Measurements from ENCODE around the gene FAM193B. TPM values are rescaled to one million over a fixed set of nuclear protein-coding genes. Genes with fewer than 3 reads are reported as not detected.

FAM193B gene
- total and polyA plus RNA-seq, 5 donors: 24.9 to 41.8 (median 29.5) TPM

GRCh38 chr5:177511796-177512675 lies 42.3 kb downstream of the FAM193B start:
- H3K27me3 ChIP-seq (ENCODE audit: control insufficient read depth, insufficient read depth): no peaks in the 10 kb centered on the region
- H3K4me1 ChIP-seq (ENCODE audit: control insufficient read depth, insufficient read depth, low read length): peaks cover 3% of the 10 kb centered on the region
- no peak for ATAC-seq
- 93% methylated on average over 34 of the region's 34 CpGs for whole genome bisulfite sequencing
- no peaks in the 10 kb centered on the region for H3K9me3 ChIP-seq (ENCODE audit: control insufficient read depth, low read length)
- intact Hi-C loops (cut with DNase I): no loop called here
- peak in 2 of 3 donors; percentile 41 to 51 for DNase-seq
- H3K27ac ChIP-seq (ENCODE audit: low read length): no peak overlapping the region
- no peak overlapping the region for H3K4me3 ChIP-seq (ENCODE audit: low read length)

- Histone ChIP-seq H3K4me1 (ENCODE audit: control insufficient read depth, insufficient read depth, low read length) (peaks cover 3% of the 10 kb centered on the region), H3K4me3 (ENCODE audit: low read length) (no peak overlapping the region), H3K27ac (ENCODE audit: low read length) (no peak overlapping the region), H3K9me3 (ENCODE audit: control insufficient read depth, low read length) (no peaks in the 10 kb centered on the region), H3K27me3 (ENCODE audit: control insufficient read depth, insufficient read depth) (no peaks in the 10 kb centered on the region)
- DNase-seq (peak in 2 of 3 donors; percentile 19 to 30), ATAC-seq (no peak)
- intact Hi-C loops (cut with DNase I): no loop called here
- 82% methylated on average over 5 of the region's 5 CpGs for WGBS
Observed at GRCh38 chr5:177511181-177511580, 43.2 kb downstream of the FAM193B start.

GRCh38 chr5:177510567-177511053 lies 43.8 kb downstream of the FAM193B start:
- Histone ChIP-seq H3K4me1 (ENCODE audit: control insufficient read depth, insufficient read depth, low read length) (peaks cover under 1% of the 10 kb centered on the region), H3K9me3 (ENCODE audit: control insufficient read depth, low read length) (no peaks in the 10 kb centered on the region), H3K27ac (ENCODE audit: low read length) (no peak overlapping the region), H3K27me3 (ENCODE audit: control insufficient read depth, insufficient read depth) (no peaks in the 10 kb centered on the region), H3K4me3 (ENCODE audit: low read length) (no peak overlapping the region)
- ATAC-seq (no peak), DNase-seq (peak in 2 of 3 donors; percentile 43 to 44)
- intact Hi-C loops (cut with DNase I): no loop called here
- WGBS: 82% methylated on average over 15 of the region's 15 CpGs

GRCh38 chr5:177509991-177510566 lies 44.3 kb downstream of the FAM193B start:
- Histone ChIP-seq H3K9me3 (ENCODE audit: control insufficient read depth, low read length) (no peaks in the 10 kb centered on the region), H3K27ac (ENCODE audit: low read length) (no peak overlapping the region), H3K27me3 (ENCODE audit: control insufficient read depth, insufficient read depth) (no peaks in the 10 kb centered on the region), H3K4me3 (ENCODE audit: low read length) (no peak overlapping the region), H3K4me1 (ENCODE audit: control insufficient read depth, insufficient read depth, low read length) (no peaks in the 10 kb centered on the region)
- WGBS: 70% methylated on average over 11 of the region's 11 CpGs
- intact Hi-C loops (cut with DNase I): loop anchor here in 1 of 4 donors (10.0 kb wide), 1 partner anchor 195 kb away; the partner anchor contains the start of gene MXD3
- DNase-seq: peak in 2 of 3 donors; percentile 35 to 41
- ATAC-seq: peak in 1 of 2 donors; percentile 5

GRCh38 chr5:177509381-177509951 lies 44.9 kb downstream of the FAM193B start, which contains the start of gene DOK3:
DOK3 (minus strand) TSS chr5:177509826; CDS start chr5:177509540, 286 bp downstream.
- peak in 2 of 3 donors; percentile 77 to 84 for DNase-seq
- Histone ChIP-seq H3K27me3 (ENCODE audit: control insufficient read depth, insufficient read depth) (no peaks in the 10 kb centered on the region), H3K4me1 (ENCODE audit: control insufficient read depth, insufficient read depth, low read length) (no peaks in the 10 kb centered on the region), H3K9me3 (ENCODE audit: control insufficient read depth, low read length) (no peaks in the 10 kb centered on the region), H3K4me3 (ENCODE audit: low read length) (no peak within 1 kb of the TSS), H3K27ac (ENCODE audit: low read length) (no peak within 1 kb of the TSS)
- intact Hi-C loops (cut with DNase I): loop anchor here in 1 of 4 donors (10.0 kb wide), 1 partner anchor 195 kb away; the partner anchor contains the start of gene MXD3
- 28% methylated on average over 20 of the region's 20 CpGs for WGBS
- peak; percentile 26 to 34 for ATAC-seq

GRCh38 chr5:177508837-177509236 lies 45.5 kb downstream of the FAM193B start:
- H3K9me3 ChIP-seq (ENCODE audit: control insufficient read depth, low read length): no peaks in the 10 kb centered on the region
- H3K27me3 ChIP-seq (ENCODE audit: control insufficient read depth, insufficient read depth): no peaks in the 10 kb centered on the region
- no peaks in the 10 kb centered on the region for H3K4me1 ChIP-seq (ENCODE audit: control insufficient read depth, insufficient read depth, low read length)
- no peak overlapping the region for H3K27ac ChIP-seq (ENCODE audit: low read length)
- DNase-seq: peak; percentile 15 to 43 (median 30)
- ATAC-seq: no peak
- H3K4me3 ChIP-seq (ENCODE audit: low read length): no peak overlapping the region
- intact Hi-C loops (cut with DNase I): loop anchor here in 1 of 4 donors (10.0 kb wide), 1 partner anchor 194 kb away; the partner anchor contains the start of gene MXD3
- 42% methylated on average over 8 of the region's 8 CpGs for WGBS

GRCh38 chr5:177508221-177508611 lies 46.1 kb downstream of the FAM193B start:
- 88% methylated on average over 26 of the region's 26 CpGs for WGBS
- Histone ChIP-seq H3K27ac (ENCODE audit: low read length) (no peak overlapping the region), H3K9me3 (ENCODE audit: control insufficient read depth, low read length) (no peaks in the 10 kb centered on the region), H3K27me3 (ENCODE audit: control insufficient read depth, insufficient read depth) (no peaks in the 10 kb centered on the region), H3K4me3 (ENCODE audit: low read length) (no peak overlapping the region), H3K4me1 (ENCODE audit: control insufficient read depth, insufficient read depth, low read length) (no peaks in the 10 kb centered on the region)
- DNase-seq (peak; percentile 27 to 72 (median 45)), ATAC-seq (no peak)
- intact Hi-C loops (cut with DNase I): loop anchor here in 1 of 4 donors (10.0 kb wide), 1 partner anchor 193 kb away; the partner anchor contains the start of gene MXD3

GRCh38 chr5:177507596-177508220 lies 46.7 kb downstream of the FAM193B start:
- intact Hi-C loops (cut with DNase I): loop anchor here in 1 of 4 donors (10.0 kb wide), 1 partner anchor 193 kb away; the partner anchor contains the start of gene MXD3
- Histone ChIP-seq H3K27ac (ENCODE audit: low read length) (no peak overlapping the region), H3K4me3 (ENCODE audit: low read length) (no peak overlapping the region), H3K9me3 (ENCODE audit: control insufficient read depth, low read length) (no peaks in the 10 kb centered on the region), H3K27me3 (ENCODE audit: control insufficient read depth, insufficient read depth) (no peaks in the 10 kb centered on the region), H3K4me1 (ENCODE audit: control insufficient read depth, insufficient read depth, low read length) (no peaks in the 10 kb centered on the region)
- ATAC-seq (no peak), DNase-seq (peak in 2 of 3 donors; percentile 13 to 46)
- WGBS: 84% methylated on average over 17 of the region's 17 CpGs

- WGBS: 85% methylated on average over 9 of the region's 9 CpGs
- Histone ChIP-seq H3K4me3 (ENCODE audit: low read length) (no peak overlapping the region), H3K9me3 (ENCODE audit: control insufficient read depth, low read length) (no peaks in the 10 kb centered on the region), H3K27me3 (ENCODE audit: control insufficient read depth, insufficient read depth) (no peaks in the 10 kb centered on the region), H3K4me1 (ENCODE audit: control insufficient read depth, insufficient read depth, low read length) (no peaks in the 10 kb centered on the region), H3K27ac (ENCODE audit: low read length) (no peak overlapping the region)
- intact Hi-C loops (cut with DNase I): loop anchor here in 1 of 4 donors (10.0 kb wide), 1 partner anchor 192 kb away; the partner anchor contains the start of gene MXD3
- ATAC-seq (no peak), DNase-seq (peak in 2 of 3 donors; percentile 10 to 16)
Observed at GRCh38 chr5:177507165-177507564, 47.2 kb downstream of the FAM193B start.

GRCh38 chr5:177505075-177505474 lies 49.3 kb downstream of the FAM193B start:
- Histone ChIP-seq H3K27ac (ENCODE audit: low read length) (no peak overlapping the region), H3K4me3 (ENCODE audit: low read length) (no peak overlapping the region), H3K4me1 (ENCODE audit: control insufficient read depth, insufficient read depth, low read length) (no peaks in the 10 kb centered on the region), H3K9me3 (ENCODE audit: control insufficient read depth, low read length) (no peaks in the 10 kb centered on the region), H3K27me3 (ENCODE audit: control insufficient read depth, insufficient read depth) (no peaks in the 10 kb centered on the region)
- intact Hi-C loops (cut with DNase I): loop anchor here in 1 of 4 donors (10.0 kb wide), 1 partner anchor 190 kb away; the partner anchor contains the start of gene MXD3
- ATAC-seq: no peak
- DNase-seq: peak in 2 of 3 donors; percentile 5 to 16
- WGBS: 98% methylated on average over 4 of the region's 4 CpGs
